ENCODE results near the gene TRPC4AP.

DNA sequence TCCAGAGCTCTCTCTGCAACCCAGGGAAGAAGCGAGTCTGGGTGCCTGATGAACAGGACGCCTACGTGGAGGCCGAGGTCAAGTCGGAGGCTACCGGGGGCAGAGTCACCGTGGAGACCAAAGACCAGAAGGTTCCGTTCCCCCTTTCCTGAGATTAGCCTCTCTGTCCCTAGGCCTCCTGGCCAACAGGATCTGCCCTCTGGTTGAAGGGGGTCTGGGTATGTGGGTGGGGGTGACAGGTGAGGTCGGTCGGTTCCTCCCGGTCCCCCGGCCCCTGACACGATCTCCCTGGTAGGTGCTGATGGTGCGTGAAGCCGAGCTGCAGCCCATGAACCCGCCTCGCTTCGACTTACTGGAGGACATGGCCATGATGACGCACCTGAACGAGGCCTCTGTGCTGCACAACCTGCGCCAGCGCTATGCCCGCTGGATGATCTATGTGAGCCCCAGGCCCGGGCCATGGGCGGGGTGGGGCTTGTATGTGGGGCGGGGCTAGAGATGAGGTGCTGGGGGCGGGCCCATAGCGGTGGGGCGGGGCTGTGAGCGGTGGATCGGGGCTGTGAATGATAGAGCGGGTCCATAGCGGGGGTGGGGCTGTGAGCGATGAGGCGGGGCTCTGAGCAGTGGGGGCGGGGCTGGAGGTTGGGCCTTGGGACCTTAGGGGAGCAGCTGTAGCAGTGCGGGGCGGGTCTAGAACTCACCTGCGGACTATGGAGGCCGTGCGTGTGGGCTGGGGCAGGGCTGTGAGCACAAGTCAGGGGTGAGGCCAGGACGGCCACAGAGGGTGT, 113.0 kb downstream of the TRPC4AP start:
- TF ChIP-seq, protein P1, sequence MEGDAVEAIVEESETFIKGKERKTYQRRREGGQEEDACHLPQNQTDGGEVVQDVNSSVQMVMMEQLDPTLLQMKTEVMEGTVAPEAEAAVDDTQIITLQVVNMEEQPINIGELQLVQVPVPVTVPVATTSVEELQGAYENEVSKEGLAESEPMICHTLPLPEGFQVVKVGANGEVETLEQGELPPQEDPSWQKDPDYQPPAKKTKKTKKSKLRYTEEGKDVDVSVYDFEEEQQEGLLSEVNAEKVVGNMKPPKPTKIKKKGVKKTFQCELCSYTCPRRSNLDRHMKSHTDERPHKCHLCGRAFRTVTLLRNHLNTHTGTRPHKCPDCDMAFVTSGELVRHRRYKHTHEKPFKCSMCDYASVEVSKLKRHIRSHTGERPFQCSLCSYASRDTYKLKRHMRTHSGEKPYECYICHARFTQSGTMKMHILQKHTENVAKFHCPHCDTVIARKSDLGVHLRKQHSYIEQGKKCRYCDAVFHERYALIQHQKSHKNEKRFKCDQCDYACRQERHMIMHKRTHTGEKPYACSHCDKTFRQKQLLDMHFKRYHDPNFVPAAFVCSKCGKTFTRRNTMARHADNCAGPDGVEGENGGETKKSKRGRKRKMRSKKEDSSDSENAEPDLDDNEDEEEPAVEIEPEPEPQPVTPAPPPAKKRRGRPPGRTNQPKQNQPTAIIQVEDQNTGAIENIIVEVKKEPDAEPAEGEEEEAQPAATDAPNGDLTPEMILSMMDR (IDR thresholded peaks at IDR 0.05 in 2 of 3, conservative IDR thresholded peaks at IDR 0.05 in 1 of 3; ENCODE audit: control insufficient read depth in 2 of 3, extremely low read depth in 1 of 3, insufficient read depth in 1 of 3, low read depth in 3 of 3, low read length in 3 of 3) = no peak
- TF ChIP-seq, protein P2, sequence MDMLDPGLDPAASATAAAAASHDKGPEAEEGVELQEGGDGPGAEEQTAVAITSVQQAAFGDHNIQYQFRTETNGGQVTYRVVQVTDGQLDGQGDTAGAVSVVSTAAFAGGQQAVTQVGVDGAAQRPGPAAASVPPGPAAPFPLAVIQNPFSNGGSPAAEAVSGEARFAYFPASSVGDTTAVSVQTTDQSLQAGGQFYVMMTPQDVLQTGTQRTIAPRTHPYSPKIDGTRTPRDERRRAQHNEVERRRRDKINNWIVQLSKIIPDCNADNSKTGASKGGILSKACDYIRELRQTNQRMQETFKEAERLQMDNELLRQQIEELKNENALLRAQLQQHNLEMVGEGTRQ (IDR thresholded peaks at IDR 0.05; ENCODE audit: borderline replicate concordance, low read depth, low read length) = no peak
- TF ChIP-seq ZSCAN29 (IDR thresholded peaks at IDR 0.05) (no peak), SP1 (IDR thresholded peaks at IDR 0.05; ENCODE audit: low read depth, low read length) (no peak), CHD1 (IDR thresholded peaks at IDR 0.05; ENCODE audit: low read depth, low read length) (no peak), ZNF274 (IDR thresholded peaks at IDR 0.05; ENCODE audit: insufficient read depth, insufficient read length) (no peak), ZNF384 (IDR thresholded peaks at IDR 0.05; ENCODE audit: borderline replicate concordance, low read depth, low read length) (no peak)
- TF ChIP-seq, protein P3, sequence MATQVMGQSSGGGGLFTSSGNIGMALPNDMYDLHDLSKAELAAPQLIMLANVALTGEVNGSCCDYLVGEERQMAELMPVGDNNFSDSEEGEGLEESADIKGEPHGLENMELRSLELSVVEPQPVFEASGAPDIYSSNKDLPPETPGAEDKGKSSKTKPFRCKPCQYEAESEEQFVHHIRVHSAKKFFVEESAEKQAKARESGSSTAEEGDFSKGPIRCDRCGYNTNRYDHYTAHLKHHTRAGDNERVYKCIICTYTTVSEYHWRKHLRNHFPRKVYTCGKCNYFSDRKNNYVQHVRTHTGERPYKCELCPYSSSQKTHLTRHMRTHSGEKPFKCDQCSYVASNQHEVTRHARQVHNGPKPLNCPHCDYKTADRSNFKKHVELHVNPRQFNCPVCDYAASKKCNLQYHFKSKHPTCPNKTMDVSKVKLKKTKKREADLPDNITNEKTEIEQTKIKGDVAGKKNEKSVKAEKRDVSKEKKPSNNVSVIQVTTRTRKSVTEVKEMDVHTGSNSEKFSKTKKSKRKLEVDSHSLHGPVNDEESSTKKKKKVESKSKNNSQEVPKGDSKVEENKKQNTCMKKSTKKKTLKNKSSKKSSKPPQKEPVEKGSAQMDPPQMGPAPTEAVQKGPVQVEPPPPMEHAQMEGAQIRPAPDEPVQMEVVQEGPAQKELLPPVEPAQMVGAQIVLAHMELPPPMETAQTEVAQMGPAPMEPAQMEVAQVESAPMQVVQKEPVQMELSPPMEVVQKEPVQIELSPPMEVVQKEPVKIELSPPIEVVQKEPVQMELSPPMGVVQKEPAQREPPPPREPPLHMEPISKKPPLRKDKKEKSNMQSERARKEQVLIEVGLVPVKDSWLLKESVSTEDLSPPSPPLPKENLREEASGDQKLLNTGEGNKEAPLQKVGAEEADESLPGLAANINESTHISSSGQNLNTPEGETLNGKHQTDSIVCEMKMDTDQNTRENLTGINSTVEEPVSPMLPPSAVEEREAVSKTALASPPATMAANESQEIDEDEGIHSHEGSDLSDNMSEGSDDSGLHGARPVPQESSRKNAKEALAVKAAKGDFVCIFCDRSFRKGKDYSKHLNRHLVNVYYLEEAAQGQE (IDR thresholded peaks at IDR 0.05; ENCODE audit: low read depth, low read length) = no peak
- TF ChIP-seq, protein P4, sequence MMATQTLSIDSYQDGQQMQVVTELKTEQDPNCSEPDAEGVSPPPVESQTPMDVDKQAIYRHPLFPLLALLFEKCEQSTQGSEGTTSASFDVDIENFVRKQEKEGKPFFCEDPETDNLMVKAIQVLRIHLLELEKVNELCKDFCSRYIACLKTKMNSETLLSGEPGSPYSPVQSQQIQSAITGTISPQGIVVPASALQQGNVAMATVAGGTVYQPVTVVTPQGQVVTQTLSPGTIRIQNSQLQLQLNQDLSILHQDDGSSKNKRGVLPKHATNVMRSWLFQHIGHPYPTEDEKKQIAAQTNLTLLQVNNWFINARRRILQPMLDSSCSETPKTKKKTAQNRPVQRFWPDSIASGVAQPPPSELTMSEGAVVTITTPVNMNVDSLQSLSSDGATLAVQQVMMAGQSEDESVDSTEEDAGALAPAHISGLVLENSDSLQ (IDR thresholded peaks at IDR 0.05) = no peak
- TF ChIP-seq, protein P5, sequence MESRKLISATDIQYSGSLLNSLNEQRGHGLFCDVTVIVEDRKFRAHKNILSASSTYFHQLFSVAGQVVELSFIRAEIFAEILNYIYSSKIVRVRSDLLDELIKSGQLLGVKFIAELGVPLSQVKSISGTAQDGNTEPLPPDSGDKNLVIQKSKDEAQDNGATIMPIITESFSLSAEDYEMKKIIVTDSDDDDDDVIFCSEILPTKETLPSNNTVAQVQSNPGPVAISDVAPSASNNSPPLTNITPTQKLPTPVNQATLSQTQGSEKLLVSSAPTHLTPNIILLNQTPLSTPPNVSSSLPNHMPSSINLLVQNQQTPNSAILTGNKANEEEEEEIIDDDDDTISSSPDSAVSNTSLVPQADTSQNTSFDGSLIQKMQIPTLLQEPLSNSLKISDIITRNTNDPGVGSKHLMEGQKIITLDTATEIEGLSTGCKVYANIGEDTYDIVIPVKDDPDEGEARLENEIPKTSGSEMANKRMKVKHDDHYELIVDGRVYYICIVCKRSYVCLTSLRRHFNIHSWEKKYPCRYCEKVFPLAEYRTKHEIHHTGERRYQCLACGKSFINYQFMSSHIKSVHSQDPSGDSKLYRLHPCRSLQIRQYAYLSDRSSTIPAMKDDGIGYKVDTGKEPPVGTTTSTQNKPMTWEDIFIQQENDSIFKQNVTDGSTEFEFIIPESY (IDR thresholded peaks at IDR 0.05) = no peak

Measured in GM12878 (cell line).